Anterior cingulate cortex (tissue), 58 donors: ENCODE data around the gene CNIH2.
"Not testable (repeated sequence)": the region's sequence is repeated elsewhere in the genome, so short reads cannot be mapped to it uniquely, and the experiment has no call there.

Source experiments
- DNase-seq, 58 donors: peaks; one replicate each; lab custom pipeline; 2025; lab: John Stamatoyannopoulos, UW

CNIH2 gene

GRCh38 chr11:66311965-66312548 is 34.1 kb downstream of the CNIH2 start:
- peak in 56 of 58 donors; percentile 32 to 93 (median 80) for DNase-seq

- DNase-seq: peak; percentile 46 to 98 (median 90)
These were observed 34.8 kb downstream of the CNIH2 start for GRCh38 chr11:66312549-66313320.

GRCh38 chr11:66313321-66314185 is 35.6 kb downstream of the CNIH2 start:
- no peak for DNase-seq

GRCh38 chr11:66314186-66314501 is 36.2 kb downstream of the CNIH2 start:
- no peak for DNase-seq

- DNase-seq: no peak
These were observed 36.9 kb downstream of the CNIH2 start for GRCh38 chr11:66314561-66315497.

- DNase-seq: no peak
These were observed 37.5 kb downstream of the CNIH2 start for GRCh38 chr11:66315498-66315885.

GRCh38 chr11:66315921-66316811 is 38.2 kb downstream of the CNIH2 start:
- DNase-seq: no peak

- DNase-seq: peak in 8 of 58 donors; percentile 14 to 39 (median 27)
These were observed 38.9 kb downstream of the CNIH2 start, which contains the start of gene CD248 for GRCh38 chr11:66316849-66317251. CD248 (minus strand) TSS chr11:66317044; CDS start chr11:66317027, 17 bp downstream.

- DNase-seq: peak in 2 of 58 donors; percentile 17 to 22
These were observed 39.3 kb downstream of the CNIH2 start for GRCh38 chr11:66317322-66317722.

GRCh38 chr11:66317723-66318599 is 40.0 kb downstream of the CNIH2 start:
- DNase-seq: peak in 5 of 58 donors; percentile 11 to 63 (median 40)

GRCh38 chr11:66318600-66318970 is 40.6 kb downstream of the CNIH2 start:
- DNase-seq: no peak

- not testable (repeated sequence) for DNase-seq
These were observed 42.3 kb downstream of the CNIH2 start for GRCh38 chr11:66320289-66320688.

- not testable (repeated sequence) for DNase-seq
These were observed 42.8 kb downstream of the CNIH2 start for GRCh38 chr11:66320748-66321147.

- no peak for DNase-seq
These were observed 43.6 kb downstream of the CNIH2 start for GRCh38 chr11:66321606-66322005.

- no peak for DNase-seq
These were observed 44.9 kb downstream of the CNIH2 start for GRCh38 chr11:66322732-66323427.

GRCh38 chr11:66323684-66324083 is 45.7 kb downstream of the CNIH2 start:
- no peak for DNase-seq

GRCh38 chr11:66324664-66325063 is 46.7 kb downstream of the CNIH2 start:
- no peak for DNase-seq
